ENCODE data around the gene CHID1. TPM values are rescaled to one million over a fixed set of nuclear protein-coding genes. Genes with fewer than 3 reads are reported as not detected.
A peak's percentile ranks its signal among the peaks of the same experiment; 100 is the strongest.

The CHID1 gene
- total and polyA plus RNA-seq, 9 of the 15 experiments (the other 6 are each of a cell fraction or from before 2014, with no cell fraction given), result 15.1 to 108 (median 39.8) TPM

- TF ChIP-seq GTF3C2 (IDR thresholded peaks at IDR 0.05; ENCODE audit: borderline replicate concordance, extremely low read depth, insufficient read length), result no peak
- no peak for TF ChIP-seq TCF3 (CRISPR knock-in tag; IDR thresholded peaks at IDR 0.05)
- TF ChIP-seq STAT5B (CRISPR knock-in tag; IDR thresholded peaks at IDR 0.05), result no peak
- no peak for TF ChIP-seq NBN (IDR thresholded peaks at IDR 0.05; ENCODE audit: low read depth)
- no peak for TF ChIP-seq GTF2A2 (tag; IDR thresholded peaks at IDR 0.05)
- no peak for TF ChIP-seq ZBED1 (IDR thresholded peaks at IDR 0.05)
- peak; percentile 42 for TF ChIP-seq POLR2G (IDR thresholded peaks at IDR 0.05; ENCODE audit: low read depth, low read length)
- no peak for TF ChIP-seq PCBP2 (IDR thresholded peaks at IDR 0.05; ENCODE audit: low read depth, low read length, poor library complexity, severe bottlenecking)
Measured at GRCh38 chr11:830295-831117, 80.1 kb downstream of the CHID1 start (continued).
